ENCODE measurements around the gene ABCF1.

- TF ChIP-seq, protein P1, sequence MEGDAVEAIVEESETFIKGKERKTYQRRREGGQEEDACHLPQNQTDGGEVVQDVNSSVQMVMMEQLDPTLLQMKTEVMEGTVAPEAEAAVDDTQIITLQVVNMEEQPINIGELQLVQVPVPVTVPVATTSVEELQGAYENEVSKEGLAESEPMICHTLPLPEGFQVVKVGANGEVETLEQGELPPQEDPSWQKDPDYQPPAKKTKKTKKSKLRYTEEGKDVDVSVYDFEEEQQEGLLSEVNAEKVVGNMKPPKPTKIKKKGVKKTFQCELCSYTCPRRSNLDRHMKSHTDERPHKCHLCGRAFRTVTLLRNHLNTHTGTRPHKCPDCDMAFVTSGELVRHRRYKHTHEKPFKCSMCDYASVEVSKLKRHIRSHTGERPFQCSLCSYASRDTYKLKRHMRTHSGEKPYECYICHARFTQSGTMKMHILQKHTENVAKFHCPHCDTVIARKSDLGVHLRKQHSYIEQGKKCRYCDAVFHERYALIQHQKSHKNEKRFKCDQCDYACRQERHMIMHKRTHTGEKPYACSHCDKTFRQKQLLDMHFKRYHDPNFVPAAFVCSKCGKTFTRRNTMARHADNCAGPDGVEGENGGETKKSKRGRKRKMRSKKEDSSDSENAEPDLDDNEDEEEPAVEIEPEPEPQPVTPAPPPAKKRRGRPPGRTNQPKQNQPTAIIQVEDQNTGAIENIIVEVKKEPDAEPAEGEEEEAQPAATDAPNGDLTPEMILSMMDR (IDR thresholded peaks at IDR 0.05), result no peak
- no peak for TF ChIP-seq EP300 (IDR thresholded peaks at IDR 0.05)
- no peak for TF ChIP-seq POLR2A (IDR thresholded peaks at IDR 0.05)
Observed at GRCh38 chr6:30568245-30568644, 3.0 kb upstream of the ABCF1 start.

All from tibial nerve (tissue), 4 donors.